GM21723 (cell line): ENCODE data around the gene RPL28.
"Not testable (repeated sequence)": the region's sequence is repeated elsewhere in the genome, so short reads cannot be mapped to it uniquely, and the experiment has no call there.

ENCODE experiments used
- ATAC-seq: cut with Tn5 transposase; IDR thresholded peaks from one replicate; pipeline ENCODE4 v1.9.1; 2021; ENCODE audit warnings: mild to moderate bottlenecking, moderate library complexity; ENCODE audit not compliant: unreplicated experiment

The RPL28 gene

GRCh38 chr19:55446060-55446459, 60.3 kb downstream of the RPL28 start:
- ATAC-seq: no peak

- no peak for ATAC-seq
Measured at GRCh38 chr19:55447421-55448174, 61.9 kb downstream of the RPL28 start.

- ATAC-seq: not testable (repeated sequence)
Measured at GRCh38 chr19:55448175-55448490, 62.4 kb downstream of the RPL28 start.

GRCh38 chr19:55449469-55449868, 63.7 kb downstream of the RPL28 start:
- no peak for ATAC-seq

GRCh38 chr19:55451163-55451964, 65.6 kb downstream of the RPL28 start:
- no peak for ATAC-seq

GRCh38 chr19:55451965-55452748, 66.4 kb downstream of the RPL28 start:
- no peak for ATAC-seq
